IMR-90 (cell line): ENCODE results near the gene INSR. TPM values are rescaled to one million over a fixed set of nuclear protein-coding genes. Genes with fewer than 3 reads are reported as not detected.

ENCODE experiments used
- ATAC-seq: fragments of 200-7000 bp; cut with Tn5 transposase; 2 replicates; pipeline ENCODE4 v1.9.1; 2020; ENCODE audit warnings: low read depth, mild to moderate bottlenecking, moderate library complexity
- BruUV-seq: library from RNA; stranded (reverse); fragments of 400-500 nt; replicated peaks from 2 replicates; lab custom pipeline; 2021; lab: Mats Ljungman, UMichigan
- CTCF ChIA-PET: fragments of 300-600 bp; formaldehyde crosslinking; extraction: SDS; loops from one replicate; lab custom pipeline; 2021; ENCODE audit warnings: antibody characterized with exemption; lab: Yijun Ruan, JAX
- POLR2A ChIA-PET: fragments of 300-600 bp; sonication (Branson Sonifier 250); formaldehyde crosslinking; loops from one replicate; lab custom pipeline; 2022; ENCODE audit warnings: antibody characterized with exemption; ENCODE audit not compliant: unreplicated experiment; lab: Charles Lee
- DNase-seq: peaks from one replicate; pipeline ENCODE4 v3.0.0; 2013
- H2AFZ ChIP-seq: replicated peaks from 2 replicates; pipeline ENCODE3; 2013; ENCODE audit warnings: low read length, mild to moderate bottlenecking; ENCODE audit not compliant: poor library complexity
- H2AK5ac ChIP-seq: 2 replicates; pipeline ENCODE4 v1.6.1; 2013; ENCODE audit warnings: low read depth, low read length, inconsistent platforms
- H2AK9ac ChIP-seq: replicated peaks from 2 replicates; pipeline ENCODE3; 2013; ENCODE audit warnings: mild to moderate bottlenecking, low read depth, low read length, moderate library complexity; ENCODE audit not compliant: poor library complexity
- H2BK120ac ChIP-seq: 2 replicates; pipeline ENCODE4 v1.6.1; 2013; ENCODE audit warnings: low read depth, low read length, inconsistent platforms
- H2BK15ac ChIP-seq: 3 replicates; pipeline ENCODE4 v1.6.1; 2013; ENCODE audit warnings: low read depth, low read length, inconsistent platforms
- H2BK20ac ChIP-seq: 2 replicates; pipeline ENCODE4 v1.6.1; 2013; ENCODE audit warnings: low read depth, mild to moderate bottlenecking, inconsistent platforms, low read length, moderate library complexity
- H2BK5ac ChIP-seq: 2 replicates; pipeline ENCODE4 v1.6.1; 2013; ENCODE audit warnings: mild to moderate bottlenecking, low read depth, low read length, inconsistent platforms; ENCODE audit not compliant: poor library complexity, severe bottlenecking
- H3K14ac ChIP-seq: replicated peaks from 2 replicates; pipeline ENCODE4 v1.6.1; 2013; ENCODE audit warnings: low read depth, low read length, inconsistent platforms
- H3K18ac ChIP-seq: 2 replicates; pipeline ENCODE4 v1.6.1; 2013; ENCODE audit warnings: low read depth, low read length, control low read depth
- H3K23ac ChIP-seq: 2 replicates; pipeline ENCODE4 v1.6.1; 2013; ENCODE audit warnings: low read depth, low read length, inconsistent platforms
- H3K27ac ChIP-seq: 2 replicates; pipeline ENCODE4 v1.5.1; 2013; ENCODE audit warnings: mild to moderate bottlenecking, control low read depth, low read length; ENCODE audit not compliant: insufficient read depth
- H3K27me3 ChIP-seq: 2 replicates; pipeline ENCODE4 v1.6.1; 2013; ENCODE audit warnings: low read length; ENCODE audit not compliant: control insufficient read depth, insufficient read depth
- H3K36me3 ChIP-seq: 2 replicates; pipeline ENCODE4 v1.6.1; 2013; ENCODE audit warnings: low read length, mixed read lengths; ENCODE audit not compliant: control insufficient read depth, insufficient read depth
- H3K4ac ChIP-seq: 2 replicates; pipeline ENCODE4 v1.6.1; 2013; ENCODE audit warnings: low read depth, low read length, inconsistent platforms
- H3K4me1 ChIP-seq: 2 replicates; pipeline ENCODE4 v1.6.1; 2013; ENCODE audit warnings: low read length, mixed read lengths; ENCODE audit not compliant: control insufficient read depth, insufficient read depth
- H3K4me2 ChIP-seq: 2 replicates; pipeline ENCODE4 v1.6.1; 2013; ENCODE audit warnings: low read depth, mild to moderate bottlenecking, control low read depth, low read length, moderate library complexity
- H3K4me3 ChIP-seq: 2 replicates; pipeline ENCODE4 v1.5.1; 2013; ENCODE audit warnings: low read depth, mild to moderate bottlenecking, control low read depth, low read length, moderate library complexity; ENCODE audit not compliant: insufficient read depth
- H3K56ac ChIP-seq: 2 replicates; pipeline ENCODE4 v1.6.1; 2013; ENCODE audit warnings: low read length, inconsistent platforms; ENCODE audit not compliant: insufficient read depth; ENCODE audit errors: extremely low read depth
- H3K79me1 ChIP-seq, 2 experiments: 2 replicates each; pipeline ENCODE4 v1.6.1; 2013; ENCODE audit warnings: low read length in 2 of 2, inconsistent platforms in 1 of 2, low read depth in 1 of 2
- H3K9ac ChIP-seq: 2 replicates; pipeline ENCODE4 v1.6.1; 2013; ENCODE audit warnings: low read depth, low read length, control low read depth
- H3K9me1 ChIP-seq: 2 replicates; pipeline ENCODE4 v1.6.1; 2013; ENCODE audit warnings: low read length, inconsistent platforms; ENCODE audit not compliant: insufficient read depth
- H3K9me3 ChIP-seq: 2 replicates; pipeline ENCODE4 v1.6.1; 2013; ENCODE audit warnings: low read length; ENCODE audit not compliant: control insufficient read depth, insufficient read depth
- H4K20me1 ChIP-seq: 2 replicates; pipeline ENCODE4 v1.6.1; 2013; ENCODE audit warnings: low read length, inconsistent platforms; ENCODE audit not compliant: insufficient read depth
- H4K5ac ChIP-seq: 2 replicates; pipeline ENCODE4 v1.6.1; 2013; ENCODE audit warnings: mild to moderate bottlenecking, low read depth, low read length, control low read depth
- H4K8ac ChIP-seq, 2 experiments: 2 replicates each; pipeline ENCODE4 v1.6.1; 2013; ENCODE audit warnings: low read depth in 2 of 2, low read length in 2 of 2, control low read depth in 1 of 2, inconsistent platforms in 1 of 2
- H4K91ac ChIP-seq: 2 replicates; pipeline ENCODE4 v1.6.1; 2013; ENCODE audit warnings: low read depth, low read length, inconsistent platforms; ENCODE audit not compliant: insufficient read depth
- CTCF ChIP-seq: conservative IDR thresholded peaks from 2 replicates; pipeline ENCODE4 v1.5.1; 2012; ENCODE audit warnings: mild to moderate bottlenecking, low read depth, low read length, improper control_type of control experiment
- FOS ChIP-seq: fragments of 150-350 bp; IDR thresholded peaks from 2 replicates; pipeline ENCODE4 v1.6.1; 2016; ENCODE audit warnings: low read depth, low read length
- WGBS, 2 experiments: methylation state at CpG; one replicate each; pipeline versions ENCODE4 v1.1.5 to v1.1.7; 2013; ENCODE audit warnings: missing lambda C conversion rate in 2 of 2; ENCODE audit not compliant: insufficient read length in 1 of 2; ENCODE audit errors: extremely low coverage in 2 of 2; 5-methylcytosine and 5-hydroxymethylcytosine counted together
- dilution Hi-C: fragments of 300-500 bp; cut with HindIII; formaldehyde crosslinking; loops from one replicate; pipeline ENCODE4 v1.14.3; 2018; ENCODE audit warnings: low sequenced_read_pairs; ENCODE audit not compliant: unreplicated experiment
- in situ Hi-C: fragments of 300-500 bp; cut with MboI; formaldehyde crosslinking; loops from 3 replicates; pipeline ENCODE4 v1.14.3; 2019; ENCODE audit warnings: low sequenced_read_pairs, inconsistent platforms, mixed read lengths
- intact Hi-C: fragments of 100-400 bp; cut with micrococcal nuclease; formaldehyde crosslinking; loops from 2 replicates; pipeline ENCODE4 v1.10.0; 2022
- polyA plus RNA-seq, 3 experiments: library from polyadenylated mRNA; depleted of rRNA; stranded (reverse); fragments of >200 nt; gene quantifications; 2 replicates each; pipeline ENCODE4 v1.2.3, GENCODE V29; 2012; ENCODE audit warnings: low replicate concordance in 1 of 3
- total RNA-seq: library from RNA; depleted of rRNA; stranded (reverse); fragments of >200 nt; gene quantifications from 2 replicates; pipeline ENCODE4 v1.2.3, GENCODE V29; 2012

The INSR gene
- total and polyA plus RNA-seq, 2 of the 4 experiments (the other 2 are of a cell fraction): 2.8 to 7.9 TPM

GRCh38 chr19:7326105-7326877 is 32.1 kb upstream of the INSR start:
- dilution Hi-C loops (no loop called here), intact Hi-C loops (no loop called here), in situ Hi-C loops (no loop called here)
- no peak overlapping the region for H2BK5ac ChIP-seq
- DNase-seq: no peak
- H3K56ac ChIP-seq: no peak overlapping the region
- 73% methylated on average over 3 of the region's 10 CpGs; no CpG with 5 or more reads in 1 of the 2 experiments for WGBS, 2 experiments
- H3K9me1 ChIP-seq: no peaks in the 10 kb centered on the region
- H4K8ac ChIP-seq: no peak overlapping the region
- no peaks in the 10 kb centered on the region for H3K27me3 ChIP-seq
- no peak overlapping the region for H3K4me3 ChIP-seq
- no peak overlapping the region for H3K14ac ChIP-seq
- no peak overlapping the region for H4K5ac ChIP-seq
- no peak overlapping the region for H3K27ac ChIP-seq
- H2BK20ac ChIP-seq: no peak overlapping the region
- H3K4me2 ChIP-seq: no peak overlapping the region
- ChIA-PET POLR2A (no interaction called here), CTCF (interaction anchor here (0.6 to 0.7 kb wide), 3 partner anchors 13 to 174 kb away, joined by 3 read pairs; no protein-coding TSS in a partner anchor)
- no peak overlapping the region for H3K9ac ChIP-seq
- H3K18ac ChIP-seq: no peak overlapping the region
- H2BK120ac ChIP-seq: no peak overlapping the region
- H3K23ac ChIP-seq: no peak overlapping the region
- no peaks in the 10 kb centered on the region for H3K9me3 ChIP-seq
- no peak overlapping the region for H3K4ac ChIP-seq
- no peaks in the 10 kb centered on the region for H4K20me1 ChIP-seq
- H3K36me3 ChIP-seq: no peaks in the 10 kb centered on the region
- no peak overlapping the region for H2AK9ac ChIP-seq
- BruUV-seq: no TSS peak
- H2AFZ ChIP-seq: no peak overlapping the region
- H3K79me1 ChIP-seq: no peaks in the 10 kb centered on the region
- no peak for ATAC-seq
- no peaks in the 10 kb centered on the region for H3K4me1 ChIP-seq
- TF ChIP-seq FOS (no peak), CTCF (no peak)
- no peak overlapping the region for H2BK15ac ChIP-seq
- no peak overlapping the region for H2AK5ac ChIP-seq
- H4K91ac ChIP-seq: no peak overlapping the region
